K562 (cell line): ENCODE data around the gene CALML3. TPM values are rescaled to one million over a fixed set of nuclear protein-coding genes. Genes with fewer than 3 reads are reported as not detected.

Experiments used
- ATAC-seq: fragments of 200-7000 bp; cut with Tn5 transposase; 3 replicates; pipeline ENCODE4 v1.9.1; 2020; ENCODE audit warnings: moderate library complexity
- BruUV-seq: library from RNA; stranded (reverse); fragments of 400-500 nt; replicated peaks from 2 replicates; lab custom pipeline; 2021; lab: Mats Ljungman, UMichigan
- CTCF ChIA-PET: fragments of 300-600 bp; formaldehyde crosslinking; extraction: SDS; loops from one replicate; lab custom pipeline; 2021; ENCODE audit warnings: low intra/inter-chr PET ratio; lab: Yijun Ruan, JAX
- POLR2A ChIA-PET: fragments of 300-600, 350-650 bp; sonication (Branson Sonifier 250); formaldehyde crosslinking; extraction: SDS; loops from one replicate; lab custom pipeline; 2021; ENCODE audit warnings: antibody characterized with exemption, inconsistent platforms; lab: Yijun Ruan, JAX
- DNase-seq, 4 experiments: peaks; one replicate each; pipeline versions ENCODE4 v3.0.0 to v3.0.0-alpha.2; 2011 to 2018; ENCODE audit warnings: low spot score in 3 of 4, mixed read lengths in 3 of 4; ENCODE audit errors: extremely low read depth in 1 of 4
- FAIRE-seq: peaks from 2 replicates; lab custom pipeline; 2011; peaks lifted over from hg19 to GRCh38; lab: Jason Lieb, UNC
- H2AFZ ChIP-seq: 2 replicates; pipeline ENCODE4 v1.6.0; 2011; ENCODE audit warnings: low read depth, low read length, control low read depth, inconsistent platforms
- H3K27ac ChIP-seq: fragments of 200-600 bp; 3 replicates; pipeline ENCODE4 v1.8.0; 2011; ENCODE audit warnings: low read depth, mild to moderate bottlenecking, control low read depth, inconsistent platforms, low read length, moderate library complexity, mixed read lengths; ENCODE audit errors: extremely low read depth
- H3K27me3 ChIP-seq, 2 experiments: fragments of 300-600 bp in 1 of 2; 2 replicates in 1 of 2; 3 replicates in 1 of 2; pipeline versions ENCODE4 v1.6.0 to v1.8.0; 2011; ENCODE audit warnings: inconsistent platforms in 2 of 2, low read length in 2 of 2, mild to moderate bottlenecking in 1 of 2, mixed read lengths in 1 of 2, moderate library complexity in 1 of 2; ENCODE audit not compliant: control insufficient read depth in 2 of 2, insufficient read depth in 2 of 2
- H3K36me3 ChIP-seq: fragments of 300-600 bp; 3 replicates; pipeline ENCODE4 v1.8.0; 2011; ENCODE audit warnings: mild to moderate bottlenecking, low read length, inconsistent platforms; ENCODE audit not compliant: control insufficient read depth, insufficient read depth
- H3K4me1 ChIP-seq, 2 experiments: fragments of 200-600 bp in 1 of 2; replicated peaks in 1 of 2; 2 replicates in 1 of 2; 3 replicates in 1 of 2; pipeline versions ENCODE4 v1.5.1 to v1.8.0; 2011; ENCODE audit warnings: inconsistent platforms in 2 of 2, low read length in 2 of 2, mild to moderate bottlenecking in 1 of 2, mixed read lengths in 1 of 2, moderate library complexity in 1 of 2; ENCODE audit not compliant: control insufficient read depth in 2 of 2, insufficient read depth in 2 of 2
- H3K4me2 ChIP-seq: 2 replicates; pipeline ENCODE4 v1.6.1; 2011; ENCODE audit warnings: low read length, control low read depth, inconsistent platforms, mixed read lengths; ENCODE audit not compliant: insufficient read depth
- H3K4me3 ChIP-seq: fragments of 200-600 bp; sonication (generic), shearing (Covaris generic); 2 replicates; pipeline ENCODE4 v1.5.1; 2016; ENCODE audit warnings: control low read depth, inconsistent platforms
- H3K79me2 ChIP-seq: fragments of 200-600 bp; 3 replicates; pipeline ENCODE4 v1.8.0; 2011; ENCODE audit warnings: low read length, inconsistent platforms; ENCODE audit not compliant: control insufficient read depth, insufficient read depth
- H3K9ac ChIP-seq, 2 experiments: 2 replicates each; pipeline versions ENCODE4 v1.6.0 to v1.6.1; 2011; ENCODE audit warnings: low read depth in 2 of 2, low read length in 2 of 2, control low read depth in 1 of 2, inconsistent platforms in 1 of 2, mild to moderate bottlenecking in 1 of 2, mixed read lengths in 1 of 2; ENCODE audit not compliant: insufficient read depth in 1 of 2
- H3K9me1 ChIP-seq: one replicate; pipeline ENCODE4 v1.6.0; 2011; ENCODE audit warnings: inconsistent platforms, mild to moderate bottlenecking, low read length, moderate library complexity; ENCODE audit not compliant: control insufficient read depth, insufficient read depth
- H3K9me3 ChIP-seq: replicated peaks from 2 replicates; pipeline ENCODE4 v1.5.1; 2011; ENCODE audit warnings: low read depth, low read length, inconsistent platforms; ENCODE audit not compliant: control insufficient read depth, insufficient read depth
- H4K20me1 ChIP-seq: replicated peaks from 2 replicates; pipeline ENCODE4 v1.6.1; 2011; ENCODE audit warnings: low read length, inconsistent platforms, mixed read lengths; ENCODE audit not compliant: control insufficient read depth, insufficient read depth
- CCNT2 ChIP-seq: IDR thresholded peaks from 2 replicates; pipeline ENCODE4 v1.6.1; 2011; ENCODE audit warnings: borderline replicate concordance, low read depth, mild to moderate bottlenecking, moderate library complexity, mixed read lengths, low read length; ENCODE audit not compliant: insufficient read length; ENCODE audit errors: extremely low read depth
- DPF2 ChIP-seq: fragments of 450-650 bp; IDR thresholded peaks from 2 replicates; pipeline ENCODE4 v1.6.1; 2016
- HDAC2 ChIP-seq: fragments of 450-650 bp; IDR thresholded peaks from 2 replicates; pipeline ENCODE4 v1.6.1; 2016; ENCODE audit warnings: mild to moderate bottlenecking
- NR2C1 ChIP-seq, 2 experiments: fragments of 450-650 bp; IDR thresholded peaks; 2 replicates each; pipeline ENCODE4 v1.6.1; 2017; ENCODE audit warnings: mild to moderate bottlenecking in 2 of 2, antibody characterized with exemption in 1 of 2, inconsistent platforms in 1 of 2, missing compliant biosample characterization in 1 of 2, missing genetic modification characterization in 1 of 2
- NR4A1 ChIP-seq, 2 experiments: fragments of 250-450 bp in 1 of 2; fragments of 450-650 bp in 1 of 2; sonication (Bioruptor Pico) in 1 of 2; IDR thresholded peaks; 2 replicates each; pipeline versions ENCODE4 v1.4.0 to v1.6.1; 2016 to 2020; ENCODE audit warnings: mild to moderate bottlenecking in 2 of 2, missing compliant biosample characterization in 1 of 2, missing genetic modification characterization in 1 of 2, moderate library complexity in 1 of 2
- POLR2G ChIP-seq: fragments of 200-400 bp; formaldehyde crosslinking; IDR thresholded peaks from 2 replicates; pipeline ENCODE4 v1.6.1; 2017; ENCODE audit warnings: low read depth, mild to moderate bottlenecking, antibody characterized with exemption, low read length, moderate library complexity
- TCF3 ChIP-seq: sonication (generic); formaldehyde crosslinking; IDR thresholded peaks from 2 replicates; pipeline ENCODE4 v1.4.0; 2020; ENCODE audit warnings: mild to moderate bottlenecking, missing genetic modification reagents
- ZNF263 ChIP-seq: sonication (generic); formaldehyde crosslinking; IDR thresholded peaks from 2 replicates; pipeline ENCODE4 v1.8.0; 2022; ENCODE audit warnings: mild to moderate bottlenecking, missing genetic modification reagents, borderline replicate concordance
- ZNF668 ChIP-seq: fragments of 250-450 bp; sonication (Bioruptor Pico); IDR thresholded peaks from 2 replicates; pipeline ENCODE4 v1.8.0; 2022; ENCODE audit warnings: mild to moderate bottlenecking, inconsistent platforms
- WGBS: fragments of 100-300 bp; shearing (Covaris generic); methylation state at CpG from one replicate; pipeline ENCODE4 v1.1.6; 2016; ENCODE audit warnings: low coverage, mixed read lengths; ENCODE audit not compliant: insufficient coverage; ENCODE audit errors: missing lambda C conversion rate; 5-methylcytosine and 5-hydroxymethylcytosine counted together
- in situ Hi-C: fragments of 300-500 bp; cut with MboI; formaldehyde crosslinking; loops from 4 replicates; pipeline ENCODE4 v1.15.0; 2018; ENCODE audit warnings: inconsistent platforms, mixed read lengths
- intact Hi-C: fragments of 100-400 bp; cut with micrococcal nuclease; formaldehyde crosslinking; loops from 2 replicates; pipeline ENCODE4 v1.14.2; 2022
- polyA plus RNA-seq, 8 experiments: library from polyadenylated mRNA; depleted of rRNA in 4 of 8; stranded (reverse) in 5 of 8; unstranded in 3 of 8; fragments of >200 nt; fragmentation: Nextera tagmentation in 2 of 8; fragmentation: Illumina TruSeq in 1 of 8; extraction: Ambion mirVana in 2 of 8; extraction: Trizol in 1 of 8; gene quantifications; 2 replicates each; pipeline versions ENCODE4 v1.2.1 to v1.2.3, GENCODE V29; 2011 to 2014; ENCODE audit warnings: inconsistent platforms in 1 of 8, missing spikeins in 1 of 8
- total RNA-seq, 7 experiments: library from RNA; depleted of rRNA in 6 of 7; stranded (reverse); fragments of >200 nt in 6 of 7; fragmentation: Illumina TruSeq in 2 of 7; extraction: Trizol in 2 of 7; gene quantifications; 2 replicates each; pipeline versions ENCODE4 v1.2.1 to v1.2.3, GENCODE V29; 2011 to 2021; ENCODE audit warnings: low replicate concordance in 1 of 7
- TF ChIP-seq, protein P1 (sequence below): fragments of 250-450 bp; sonication (Bioruptor Pico); IDR thresholded peaks from 2 replicates; pipeline ENCODE4 v1.4.0; 2020; ENCODE audit warnings: mild to moderate bottlenecking, moderate library complexity
- TF ChIP-seq, protein P2 (sequence below): sonication (generic); formaldehyde crosslinking; IDR thresholded peaks from 2 replicates; pipeline ENCODE4 v1.8.0; 2022; ENCODE audit warnings: mild to moderate bottlenecking, missing genetic modification reagents

The CALML3 gene
- total and polyA plus RNA-seq, 9 of the 15 experiments (the other 6 are each of a cell fraction or from before 2014, with no cell fraction given) = not detected

DNA sequence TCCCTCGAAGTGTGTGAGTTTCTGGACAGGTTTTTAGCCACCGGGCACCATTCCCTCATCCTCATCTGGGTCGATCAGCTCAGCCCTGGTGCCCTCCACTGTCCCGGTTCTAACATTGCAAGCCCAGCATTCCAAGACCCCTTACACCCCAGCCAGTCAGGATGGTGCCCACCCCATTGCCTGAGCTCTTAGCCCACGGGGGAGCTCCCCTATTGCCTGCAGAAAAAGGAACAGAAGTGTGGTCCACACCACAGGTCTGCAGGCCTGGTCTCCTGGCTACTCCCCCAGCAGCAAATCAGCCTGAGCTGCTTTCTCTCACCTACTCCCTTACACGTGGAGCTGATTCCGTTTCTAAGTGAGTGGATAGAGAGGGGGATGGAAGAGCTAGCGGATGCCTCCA, 30.1 kb upstream of the CALML3 start (continued):
- TF ChIP-seq, protein P1, sequence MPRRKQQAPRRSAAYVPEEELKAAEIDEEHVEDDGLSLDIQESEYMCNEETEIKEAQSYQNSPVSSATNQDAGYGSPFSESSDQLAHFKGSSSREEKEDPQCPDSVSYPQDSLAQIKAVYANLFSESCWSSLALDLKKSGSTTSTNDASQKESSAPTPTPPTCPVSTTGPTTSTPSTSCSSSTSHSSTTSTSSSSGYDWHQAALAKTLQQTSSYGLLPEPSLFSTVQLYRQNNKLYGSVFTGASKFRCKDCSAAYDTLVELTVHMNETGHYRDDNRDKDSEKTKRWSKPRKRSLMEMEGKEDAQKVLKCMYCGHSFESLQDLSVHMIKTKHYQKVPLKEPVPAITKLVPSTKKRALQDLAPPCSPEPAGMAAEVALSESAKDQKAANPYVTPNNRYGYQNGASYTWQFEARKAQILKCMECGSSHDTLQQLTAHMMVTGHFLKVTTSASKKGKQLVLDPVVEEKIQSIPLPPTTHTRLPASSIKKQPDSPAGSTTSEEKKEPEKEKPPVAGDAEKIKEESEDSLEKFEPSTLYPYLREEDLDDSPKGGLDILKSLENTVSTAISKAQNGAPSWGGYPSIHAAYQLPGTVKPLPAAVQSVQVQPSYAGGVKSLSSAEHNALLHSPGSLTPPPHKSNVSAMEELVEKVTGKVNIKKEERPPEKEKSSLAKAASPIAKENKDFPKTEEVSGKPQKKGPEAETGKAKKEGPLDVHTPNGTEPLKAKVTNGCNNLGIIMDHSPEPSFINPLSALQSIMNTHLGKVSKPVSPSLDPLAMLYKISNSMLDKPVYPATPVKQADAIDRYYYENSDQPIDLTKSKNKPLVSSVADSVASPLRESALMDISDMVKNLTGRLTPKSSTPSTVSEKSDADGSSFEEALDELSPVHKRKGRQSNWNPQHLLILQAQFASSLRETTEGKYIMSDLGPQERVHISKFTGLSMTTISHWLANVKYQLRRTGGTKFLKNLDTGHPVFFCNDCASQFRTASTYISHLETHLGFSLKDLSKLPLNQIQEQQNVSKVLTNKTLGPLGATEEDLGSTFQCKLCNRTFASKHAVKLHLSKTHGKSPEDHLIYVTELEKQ (CRISPR knock-in tag) = no peak
- no peak for TF ChIP-seq NR4A1 (CRISPR knock-in tag; IDR thresholded peaks at IDR 0.05)
- no peak for TF ChIP-seq NR4A1 (tag; IDR thresholded peaks at IDR 0.05)

DNA sequence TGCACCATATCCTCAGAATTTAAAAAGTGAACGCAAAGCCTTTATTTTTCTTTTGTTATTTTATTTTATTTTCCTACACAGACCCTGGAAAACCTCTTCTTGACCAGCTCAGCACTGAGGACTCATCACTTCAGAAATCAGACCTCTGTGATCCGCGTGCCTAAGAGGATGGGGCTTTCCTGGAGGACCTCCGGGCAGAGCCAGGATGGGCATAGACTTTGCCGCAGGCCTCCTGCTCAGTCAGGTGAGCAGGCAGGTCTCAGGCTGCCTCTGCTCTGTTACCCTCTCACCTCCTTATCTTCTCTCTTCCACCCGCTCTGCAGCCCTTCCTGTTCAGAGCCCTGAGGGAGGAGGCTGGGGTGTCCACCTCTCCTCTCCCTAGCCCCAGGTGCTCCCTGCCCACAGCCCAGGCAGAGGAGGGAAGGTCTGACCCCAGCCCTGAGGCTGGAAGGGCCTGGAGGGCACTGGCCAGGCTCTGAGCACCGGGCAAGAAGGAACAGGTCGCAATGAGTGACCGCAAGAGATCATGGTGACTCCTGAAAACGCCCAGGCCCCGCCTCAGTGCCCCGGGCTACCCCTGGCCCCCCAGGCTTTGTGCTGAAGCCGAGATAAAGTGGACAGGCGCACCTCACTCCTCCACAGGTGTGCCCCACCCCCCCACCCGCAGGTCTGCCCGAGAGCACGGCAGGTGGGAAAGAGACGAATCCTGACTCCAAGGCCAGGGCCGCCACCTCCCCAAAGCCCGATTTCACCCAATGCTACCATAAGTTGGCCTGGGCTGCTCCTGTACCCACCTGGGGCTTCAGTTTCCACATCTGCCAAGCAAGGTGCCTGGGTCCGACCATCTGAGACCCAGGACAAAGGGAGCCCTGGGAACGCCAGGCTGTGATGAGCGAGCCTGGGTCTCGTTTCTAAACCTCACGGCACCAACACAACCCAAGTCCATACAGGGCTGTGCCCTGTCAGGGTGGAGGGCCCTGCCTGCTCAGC, 28.2 kb upstream of the CALML3 start:
- H4K20me1 ChIP-seq = no peaks in the 10 kb centered on the region
- ChIA-PET CTCF (no interaction called here), POLR2A (interaction anchor here (0.9 kb wide), 1 partner anchor 35 kb away, joined by 3 read pairs; no protein-coding TSS in a partner anchor)
- peaks cover 15 to 46% of the 10 kb centered on the region in 2 experiments for H3K4me1 ChIP-seq
- FAIRE-seq = peak; percentile 66
- peak; percentile 84 for ATAC-seq
- peak in 3 of 4 experiments; percentile 38 to 66 (median 62) for DNase-seq
- H3K9ac ChIP-seq = peak overlapping the region; percentile 36 to 88; a peak in 3 of 4 replicates
- H3K79me2 ChIP-seq = no peaks in the 10 kb centered on the region
- peak overlapping the region; percentile 61 for H3K4me2 ChIP-seq
- H3K4me3 ChIP-seq = no peak overlapping the region
- BruUV-seq = no TSS peak
- H3K27ac ChIP-seq = peak overlapping the region; percentile 46; the same call in 1 of the 3 replicates
- H2AFZ ChIP-seq = peak overlapping the region; percentile 95
- intact Hi-C loops (no loop called here), in situ Hi-C loops (no loop called here)
- 50% methylated on average over 17 of the region's 25 CpGs for WGBS
- H3K9me3 ChIP-seq = no peaks in the 10 kb centered on the region
- H3K27me3 ChIP-seq = peaks cover 0 to 8% of the 10 kb centered on the region in 2 experiments; a peak in 2 of 5 replicates
- H3K36me3 ChIP-seq = no peaks in the 10 kb centered on the region
- H3K9me1 ChIP-seq = no peaks in the 10 kb centered on the region
- TF ChIP-seq ZNF668 (CRISPR knock-in tag) = no peak
- TF ChIP-seq HDAC2 = 0 out of 2 replicates have a peak, but pooled peaks have one; percentile 36
- peak; percentile 47; the same call in 1 of the 2 replicates for TF ChIP-seq DPF2
- TF ChIP-seq CCNT2 = no peak
- TF ChIP-seq TCF3 (CRISPR knock-in tag) = peak; percentile 49
- TF ChIP-seq NR2C1 (IDR thresholded peaks at IDR 0.05) = peak; percentile 48; the same call in 1 of the 2 replicates
- no peak for TF ChIP-seq NR2C1 (tag; IDR thresholded peaks at IDR 0.05)
- peak; percentile 66; the same call in 1 of the 2 replicates for TF ChIP-seq ZNF263
- TF ChIP-seq, protein P2, sequence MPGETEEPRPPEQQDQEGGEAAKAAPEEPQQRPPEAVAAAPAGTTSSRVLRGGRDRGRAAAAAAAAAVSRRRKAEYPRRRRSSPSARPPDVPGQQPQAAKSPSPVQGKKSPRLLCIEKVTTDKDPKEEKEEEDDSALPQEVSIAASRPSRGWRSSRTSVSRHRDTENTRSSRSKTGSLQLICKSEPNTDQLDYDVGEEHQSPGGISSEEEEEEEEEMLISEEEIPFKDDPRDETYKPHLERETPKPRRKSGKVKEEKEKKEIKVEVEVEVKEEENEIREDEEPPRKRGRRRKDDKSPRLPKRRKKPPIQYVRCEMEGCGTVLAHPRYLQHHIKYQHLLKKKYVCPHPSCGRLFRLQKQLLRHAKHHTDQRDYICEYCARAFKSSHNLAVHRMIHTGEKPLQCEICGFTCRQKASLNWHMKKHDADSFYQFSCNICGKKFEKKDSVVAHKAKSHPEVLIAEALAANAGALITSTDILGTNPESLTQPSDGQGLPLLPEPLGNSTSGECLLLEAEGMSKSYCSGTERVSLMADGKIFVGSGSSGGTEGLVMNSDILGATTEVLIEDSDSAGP (CRISPR knock-in tag) = no peak
- TF ChIP-seq POLR2G = peak; percentile 21; the same call in 1 of the 2 replicates
